Measurements from ENCODE around the gene EXOC2. TPM values are rescaled to one million over a fixed set of nuclear protein-coding genes. Genes with fewer than 3 reads are reported as not detected.

The EXOC2 gene
- total and polyA plus RNA-seq, 2 of the 13 experiments (the other 11 are each of a cell fraction or from before 2014, with no cell fraction given): 12.6 to 22.9 TPM

DNA sequence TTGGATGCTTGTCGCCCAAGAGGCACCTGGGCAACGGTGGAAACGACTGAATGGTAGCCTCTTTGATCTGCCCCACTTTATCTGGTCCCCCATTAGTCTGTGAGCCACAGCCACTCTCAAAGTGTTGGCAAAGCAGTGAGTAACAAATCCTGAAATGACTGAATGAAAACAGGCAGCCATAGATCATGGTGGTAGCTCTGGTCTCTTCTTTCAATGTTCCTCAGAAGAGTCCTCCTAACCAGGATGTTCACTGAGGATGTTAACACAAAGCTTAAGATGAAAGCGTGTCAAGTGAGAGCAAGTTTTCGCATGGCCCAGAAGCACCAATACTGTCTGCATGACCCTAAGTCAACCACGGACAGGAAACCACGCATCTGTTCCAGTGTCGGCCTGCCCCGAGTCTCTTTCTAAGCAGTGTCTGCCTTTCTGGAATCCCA is 194.1 kb downstream of the EXOC2 start:
- Histone ChIP-seq H3K36me3 (replicated peaks in 1 of 2; ENCODE audit: control insufficient read depth in 1 of 2, insufficient read depth in 2 of 2, low read length in 2 of 2) (peaks cover 3 to 10% of the 10 kb centered on the region in 2 experiments; a peak in 4 of 5 replicates), H3K4me1 (ENCODE audit: insufficient read depth, low read length) (no peaks in the 10 kb centered on the region), H3K4me3 (replicated peaks in 1 of 3; ENCODE audit: insufficient read depth in 1 of 3, low read depth in 2 of 3, low read length in 3 of 3) (no peak overlapping the region), H3K9me3 (ENCODE audit: low read length) (no peaks in the 10 kb centered on the region), H3K79me2 (ENCODE audit: insufficient read depth, low read length) (no peaks in the 10 kb centered on the region), H3K27me3 (ENCODE audit: control insufficient read depth in 1 of 2, insufficient read depth in 2 of 2, low read length in 2 of 2) (no peaks in the 10 kb centered on the region), H2AFZ (ENCODE audit: low read length) (no peak overlapping the region), H4K20me1 (ENCODE audit: insufficient read depth, low read length) (no peaks in the 10 kb centered on the region), H3K4me2 (ENCODE audit: low read depth, low read length) (no peak overlapping the region), H3K27ac (ENCODE audit: extremely low read length, insufficient read depth, low read length) (no peak overlapping the region), H3K9ac (ENCODE audit: insufficient read depth, low read depth, low read length) (no peak overlapping the region)
- 99% methylated on average over 9 of the region's 9 CpGs for WGBS (ENCODE audit: low lambda C conversion rate)
- ChIA-PET POLR2A (no interaction called here), CTCF (ENCODE audit: low intra/inter-chr PET ratio, low total read pairs) (no interaction called here)
- TF ChIP-seq SALL1 (CRISPR knock-in tag; IDR thresholded peaks at IDR 0.05) (no peak), RCOR2 (CRISPR knock-in tag; IDR thresholded peaks at IDR 0.05) (no peak), KDM3A (CRISPR knock-in tag; IDR thresholded peaks at IDR 0.05; ENCODE audit: low read depth) (no peak), GTF3A (CRISPR knock-in tag; conservative IDR thresholded peaks at IDR 0.05) (no peak), POLR2AphosphoS5 (IDR thresholded peaks at IDR 0.05; ENCODE audit: low read depth, low read length) (no peak), CREM (IDR thresholded peaks at IDR 0.05) (no peak), CREM (CRISPR knock-in tag; IDR thresholded peaks at IDR 0.05) (no peak), ZNF629 (CRISPR knock-in tag; conservative IDR thresholded peaks at IDR 0.05) (no peak), EEA1 (CRISPR knock-in tag; IDR thresholded peaks at IDR 0.05; ENCODE audit: borderline replicate concordance) (no peak), MXI1 (IDR thresholded peaks at IDR 0.05; ENCODE audit: borderline replicate concordance, low read depth, low read length) (no peak), TGIF2 (CRISPR knock-in tag; IDR thresholded peaks at IDR 0.05) (no peak)
- TF ChIP-seq, protein P1, sequence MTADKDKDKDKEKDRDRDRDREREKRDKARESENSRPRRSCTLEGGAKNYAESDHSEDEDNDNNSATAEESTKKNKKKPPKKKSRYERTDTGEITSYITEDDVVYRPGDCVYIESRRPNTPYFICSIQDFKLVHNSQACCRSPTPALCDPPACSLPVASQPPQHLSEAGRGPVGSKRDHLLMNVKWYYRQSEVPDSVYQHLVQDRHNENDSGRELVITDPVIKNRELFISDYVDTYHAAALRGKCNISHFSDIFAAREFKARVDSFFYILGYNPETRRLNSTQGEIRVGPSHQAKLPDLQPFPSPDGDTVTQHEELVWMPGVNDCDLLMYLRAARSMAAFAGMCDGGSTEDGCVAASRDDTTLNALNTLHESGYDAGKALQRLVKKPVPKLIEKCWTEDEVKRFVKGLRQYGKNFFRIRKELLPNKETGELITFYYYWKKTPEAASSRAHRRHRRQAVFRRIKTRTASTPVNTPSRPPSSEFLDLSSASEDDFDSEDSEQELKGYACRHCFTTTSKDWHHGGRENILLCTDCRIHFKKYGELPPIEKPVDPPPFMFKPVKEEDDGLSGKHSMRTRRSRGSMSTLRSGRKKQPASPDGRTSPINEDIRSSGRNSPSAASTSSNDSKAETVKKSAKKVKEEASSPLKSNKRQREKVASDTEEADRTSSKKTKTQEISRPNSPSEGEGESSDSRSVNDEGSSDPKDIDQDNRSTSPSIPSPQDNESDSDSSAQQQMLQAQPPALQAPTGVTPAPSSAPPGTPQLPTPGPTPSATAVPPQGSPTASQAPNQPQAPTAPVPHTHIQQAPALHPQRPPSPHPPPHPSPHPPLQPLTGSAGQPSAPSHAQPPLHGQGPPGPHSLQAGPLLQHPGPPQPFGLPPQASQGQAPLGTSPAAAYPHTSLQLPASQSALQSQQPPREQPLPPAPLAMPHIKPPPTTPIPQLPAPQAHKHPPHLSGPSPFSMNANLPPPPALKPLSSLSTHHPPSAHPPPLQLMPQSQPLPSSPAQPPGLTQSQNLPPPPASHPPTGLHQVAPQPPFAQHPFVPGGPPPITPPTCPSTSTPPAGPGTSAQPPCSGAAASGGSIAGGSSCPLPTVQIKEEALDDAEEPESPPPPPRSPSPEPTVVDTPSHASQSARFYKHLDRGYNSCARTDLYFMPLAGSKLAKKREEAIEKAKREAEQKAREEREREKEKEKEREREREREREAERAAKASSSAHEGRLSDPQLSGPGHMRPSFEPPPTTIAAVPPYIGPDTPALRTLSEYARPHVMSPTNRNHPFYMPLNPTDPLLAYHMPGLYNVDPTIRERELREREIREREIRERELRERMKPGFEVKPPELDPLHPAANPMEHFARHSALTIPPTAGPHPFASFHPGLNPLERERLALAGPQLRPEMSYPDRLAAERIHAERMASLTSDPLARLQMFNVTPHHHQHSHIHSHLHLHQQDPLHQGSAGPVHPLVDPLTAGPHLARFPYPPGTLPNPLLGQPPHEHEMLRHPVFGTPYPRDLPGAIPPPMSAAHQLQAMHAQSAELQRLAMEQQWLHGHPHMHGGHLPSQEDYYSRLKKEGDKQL (CRISPR knock-in tag; IDR thresholded peaks at IDR 0.05; ENCODE audit: low read depth): no peak
- TF ChIP-seq, protein P2, sequence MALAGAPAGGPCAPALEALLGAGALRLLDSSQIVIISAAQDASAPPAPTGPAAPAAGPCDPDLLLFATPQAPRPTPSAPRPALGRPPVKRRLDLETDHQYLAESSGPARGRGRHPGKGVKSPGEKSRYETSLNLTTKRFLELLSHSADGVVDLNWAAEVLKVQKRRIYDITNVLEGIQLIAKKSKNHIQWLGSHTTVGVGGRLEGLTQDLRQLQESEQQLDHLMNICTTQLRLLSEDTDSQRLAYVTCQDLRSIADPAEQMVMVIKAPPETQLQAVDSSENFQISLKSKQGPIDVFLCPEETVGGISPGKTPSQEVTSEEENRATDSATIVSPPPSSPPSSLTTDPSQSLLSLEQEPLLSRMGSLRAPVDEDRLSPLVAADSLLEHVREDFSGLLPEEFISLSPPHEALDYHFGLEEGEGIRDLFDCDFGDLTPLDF (CRISPR knock-in tag; IDR thresholded peaks at IDR 0.05): no peak
- TF ChIP-seq, protein P3, sequence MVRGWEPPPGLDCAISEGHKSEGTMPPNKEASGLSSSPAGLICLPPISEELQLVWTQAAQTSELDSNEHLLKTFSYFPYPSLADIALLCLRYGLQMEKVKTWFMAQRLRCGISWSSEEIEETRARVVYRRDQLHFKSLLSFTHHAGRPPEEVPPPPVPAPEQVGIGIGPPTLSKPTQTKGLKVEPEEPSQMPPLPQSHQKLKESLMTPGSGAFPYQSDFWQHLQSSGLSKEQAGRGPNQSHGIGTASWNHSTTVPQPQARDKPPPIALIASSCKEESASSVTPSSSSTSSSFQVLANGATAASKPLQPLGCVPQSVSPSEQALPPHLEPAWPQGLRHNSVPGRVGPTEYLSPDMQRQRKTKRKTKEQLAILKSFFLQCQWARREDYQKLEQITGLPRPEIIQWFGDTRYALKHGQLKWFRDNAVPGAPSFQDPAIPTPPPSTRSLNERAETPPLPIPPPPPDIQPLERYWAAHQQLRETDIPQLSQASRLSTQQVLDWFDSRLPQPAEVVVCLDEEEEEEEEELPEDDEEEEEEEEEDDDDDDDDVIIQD (CRISPR knock-in tag; IDR thresholded peaks at IDR 0.05; ENCODE audit: low read depth): no peak
- TF ChIP-seq, protein P4, sequence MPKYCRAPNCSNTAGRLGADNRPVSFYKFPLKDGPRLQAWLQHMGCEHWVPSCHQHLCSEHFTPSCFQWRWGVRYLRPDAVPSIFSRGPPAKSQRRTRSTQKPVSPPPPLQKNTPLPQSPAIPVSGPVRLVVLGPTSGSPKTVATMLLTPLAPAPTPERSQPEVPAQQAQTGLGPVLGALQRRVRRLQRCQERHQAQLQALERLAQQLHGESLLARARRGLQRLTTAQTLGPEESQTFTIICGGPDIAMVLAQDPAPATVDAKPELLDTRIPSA (CRISPR knock-in tag; IDR thresholded peaks at IDR 0.05; ENCODE audit: borderline replicate concordance): no peak
- FAIRE-seq (no peak), DNase-seq (ENCODE audit: low spot score) (no peak), ATAC-seq (no peak)
- intact Hi-C loops (cut with micrococcal nuclease; ENCODE audit: unreplicated experiment) (no loop called here), in situ Hi-C loops (cut with HindIII; ENCODE audit: extremely low pct_ligation_motif_present, low pct_unique_long_range_greater_than_20kb) (no loop called here)
- BruUV-seq (replicated peaks): no TSS peak

All from HepG2 (cell line).